ENCODE data around the gene MAP6. TPM values are rescaled to one million over a fixed set of nuclear protein-coding genes. Genes with fewer than 3 reads are reported as not detected.

The MAP6 gene
- total and polyA plus RNA-seq, 2 of the 13 experiments (the other 11 are each of a cell fraction or from before 2014, with no cell fraction given): 0.04 TPM; not detected in 1

DNA sequence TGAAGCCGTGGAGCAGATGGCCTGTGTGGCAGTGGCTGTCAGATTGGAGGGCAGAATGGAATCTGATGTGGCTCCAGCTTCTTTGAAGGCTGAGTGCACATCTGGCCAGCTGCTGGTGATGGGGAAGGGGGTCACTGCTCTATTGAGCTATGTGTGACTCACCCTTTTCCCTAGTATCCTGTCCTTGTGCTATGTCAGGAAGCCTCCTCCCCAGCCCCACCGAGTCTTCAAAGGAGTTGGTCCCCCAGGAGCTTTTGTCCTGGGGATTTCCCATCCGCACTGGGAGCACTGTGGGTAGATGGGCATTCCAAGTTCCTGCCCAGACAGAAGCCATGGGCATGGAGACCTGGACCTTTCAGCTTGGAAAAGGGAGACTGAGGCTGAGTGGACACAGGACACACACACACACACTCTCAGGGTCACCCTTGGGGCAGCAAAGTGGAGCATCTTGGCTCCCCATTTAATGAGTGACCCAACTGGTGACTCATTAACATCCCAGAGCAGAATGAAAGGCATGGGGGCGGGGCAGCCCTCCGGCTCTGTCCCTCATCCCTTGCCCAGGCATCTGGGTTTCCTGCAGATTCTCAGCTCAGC is 103.5 kb downstream of the MAP6 start (continued):
- TF ChIP-seq, protein P1, sequence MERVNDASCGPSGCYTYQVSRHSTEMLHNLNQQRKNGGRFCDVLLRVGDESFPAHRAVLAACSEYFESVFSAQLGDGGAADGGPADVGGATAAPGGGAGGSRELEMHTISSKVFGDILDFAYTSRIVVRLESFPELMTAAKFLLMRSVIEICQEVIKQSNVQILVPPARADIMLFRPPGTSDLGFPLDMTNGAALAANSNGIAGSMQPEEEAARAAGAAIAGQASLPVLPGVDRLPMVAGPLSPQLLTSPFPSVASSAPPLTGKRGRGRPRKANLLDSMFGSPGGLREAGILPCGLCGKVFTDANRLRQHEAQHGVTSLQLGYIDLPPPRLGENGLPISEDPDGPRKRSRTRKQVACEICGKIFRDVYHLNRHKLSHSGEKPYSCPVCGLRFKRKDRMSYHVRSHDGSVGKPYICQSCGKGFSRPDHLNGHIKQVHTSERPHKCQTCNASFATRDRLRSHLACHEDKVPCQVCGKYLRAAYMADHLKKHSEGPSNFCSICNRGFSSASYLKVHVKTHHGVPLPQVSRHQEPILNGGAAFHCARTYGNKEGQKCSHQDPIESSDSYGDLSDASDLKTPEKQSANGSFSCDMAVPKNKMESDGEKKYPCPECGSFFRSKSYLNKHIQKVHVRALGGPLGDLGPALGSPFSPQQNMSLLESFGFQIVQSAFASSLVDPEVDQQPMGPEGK (CRISPR knock-in tag; IDR thresholded peaks at IDR 0.05): peak; percentile 46; the same call in 1 of the 2 replicates
- peak; percentile 34; the same call in 1 of the 2 replicates for TF ChIP-seq SALL1 (CRISPR knock-in tag; IDR thresholded peaks at IDR 0.05)
- peak; percentile 49; the same call in 1 of the 2 replicates for TF ChIP-seq AKAP8 (CRISPR knock-in tag; IDR thresholded peaks at IDR 0.05)
- TF ChIP-seq SP5 (CRISPR knock-in tag; IDR thresholded peaks at IDR 0.05; ENCODE audit: borderline replicate concordance, low read depth): peak; percentile 85; the same call in 1 of the 2 replicates
- TF ChIP-seq TBX2 (CRISPR knock-in tag; IDR thresholded peaks at IDR 0.05; ENCODE audit: borderline replicate concordance): 0 out of 2 replicates have a peak, but pooled peaks have one; percentile 27
- TF ChIP-seq ZNF772 (CRISPR knock-in tag; IDR thresholded peaks at IDR 0.05): 0 out of 2 replicates have a peak, but pooled peaks have one; percentile 23
- TF ChIP-seq ZNF207 (IDR thresholded peaks at IDR 0.05; ENCODE audit: borderline replicate concordance): no peak
- TF ChIP-seq ZNF224 (CRISPR knock-in tag; IDR thresholded peaks at IDR 0.05): no peak
- no peak for TF ChIP-seq BORCS8-MEF2B (CRISPR knock-in tag; IDR thresholded peaks at IDR 0.05)
- 0 out of 2 replicates have a peak, but pooled peaks have one; percentile 23 for TF ChIP-seq ERF (CRISPR knock-in tag; IDR thresholded peaks at IDR 0.05)
- TF ChIP-seq NONO (IDR thresholded peaks at IDR 0.05): no peak
- TF ChIP-seq NONO (CRISPR knock-in tag; conservative IDR thresholded peaks at IDR 0.05): peak; percentile 53
- TF ChIP-seq MIER3 (CRISPR knock-in tag; IDR thresholded peaks at IDR 0.05; ENCODE audit: borderline replicate concordance): no peak
- TF ChIP-seq, protein P2, sequence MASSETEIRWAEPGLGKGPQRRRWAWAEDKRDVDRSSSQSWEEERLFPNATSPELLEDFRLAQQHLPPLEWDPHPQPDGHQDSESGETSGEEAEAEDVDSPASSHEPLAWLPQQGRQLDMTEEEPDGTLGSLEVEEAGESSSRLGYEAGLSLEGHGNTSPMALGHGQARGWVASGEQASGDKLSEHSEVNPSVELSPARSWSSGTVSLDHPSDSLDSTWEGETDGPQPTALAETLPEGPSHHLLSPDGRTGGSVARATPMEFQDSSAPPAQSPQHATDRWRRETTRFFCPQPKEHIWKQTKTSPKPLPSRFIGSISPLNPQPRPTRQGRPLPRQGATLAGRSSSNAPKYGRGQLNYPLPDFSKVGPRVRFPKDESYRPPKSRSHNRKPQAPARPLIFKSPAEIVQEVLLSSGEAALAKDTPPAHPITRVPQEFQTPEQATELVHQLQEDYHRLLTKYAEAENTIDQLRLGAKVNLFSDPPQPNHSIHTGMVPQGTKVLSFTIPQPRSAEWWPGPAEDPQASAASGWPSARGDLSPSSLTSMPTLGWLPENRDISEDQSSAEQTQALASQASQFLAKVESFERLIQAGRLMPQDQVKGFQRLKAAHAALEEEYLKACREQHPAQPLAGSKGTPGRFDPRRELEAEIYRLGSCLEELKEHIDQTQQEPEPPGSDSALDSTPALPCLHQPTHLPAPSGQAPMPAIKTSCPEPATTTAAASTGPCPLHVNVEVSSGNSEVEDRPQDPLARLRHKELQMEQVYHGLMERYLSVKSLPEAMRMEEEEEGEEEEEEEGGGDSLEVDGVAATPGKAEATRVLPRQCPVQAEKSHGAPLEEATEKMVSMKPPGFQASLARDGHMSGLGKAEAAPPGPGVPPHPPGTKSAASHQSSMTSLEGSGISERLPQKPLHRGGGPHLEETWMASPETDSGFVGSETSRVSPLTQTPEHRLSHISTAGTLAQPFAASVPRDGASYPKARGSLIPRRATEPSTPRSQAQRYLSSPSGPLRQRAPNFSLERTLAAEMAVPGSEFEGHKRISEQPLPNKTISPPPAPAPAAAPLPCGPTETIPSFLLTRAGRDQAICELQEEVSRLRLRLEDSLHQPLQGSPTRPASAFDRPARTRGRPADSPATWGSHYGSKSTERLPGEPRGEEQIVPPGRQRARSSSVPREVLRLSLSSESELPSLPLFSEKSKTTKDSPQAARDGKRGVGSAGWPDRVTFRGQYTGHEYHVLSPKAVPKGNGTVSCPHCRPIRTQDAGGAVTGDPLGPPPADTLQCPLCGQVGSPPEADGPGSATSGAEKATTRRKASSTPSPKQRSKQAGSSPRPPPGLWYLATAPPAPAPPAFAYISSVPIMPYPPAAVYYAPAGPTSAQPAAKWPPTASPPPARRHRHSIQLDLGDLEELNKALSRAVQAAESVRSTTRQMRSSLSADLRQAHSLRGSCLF (CRISPR knock-in tag; IDR thresholded peaks at IDR 0.05; ENCODE audit: borderline replicate concordance): no peak
- TF ChIP-seq ZBTB7B (CRISPR knock-in tag; IDR thresholded peaks at IDR 0.05): no peak
- TF ChIP-seq KDM2A (CRISPR knock-in tag; IDR thresholded peaks at IDR 0.05; ENCODE audit: borderline replicate concordance, low read depth): no peak
- no peak for TF ChIP-seq ZNF75D (CRISPR knock-in tag; IDR thresholded peaks at IDR 0.05; ENCODE audit: borderline replicate concordance)
- TF ChIP-seq, protein P3, sequence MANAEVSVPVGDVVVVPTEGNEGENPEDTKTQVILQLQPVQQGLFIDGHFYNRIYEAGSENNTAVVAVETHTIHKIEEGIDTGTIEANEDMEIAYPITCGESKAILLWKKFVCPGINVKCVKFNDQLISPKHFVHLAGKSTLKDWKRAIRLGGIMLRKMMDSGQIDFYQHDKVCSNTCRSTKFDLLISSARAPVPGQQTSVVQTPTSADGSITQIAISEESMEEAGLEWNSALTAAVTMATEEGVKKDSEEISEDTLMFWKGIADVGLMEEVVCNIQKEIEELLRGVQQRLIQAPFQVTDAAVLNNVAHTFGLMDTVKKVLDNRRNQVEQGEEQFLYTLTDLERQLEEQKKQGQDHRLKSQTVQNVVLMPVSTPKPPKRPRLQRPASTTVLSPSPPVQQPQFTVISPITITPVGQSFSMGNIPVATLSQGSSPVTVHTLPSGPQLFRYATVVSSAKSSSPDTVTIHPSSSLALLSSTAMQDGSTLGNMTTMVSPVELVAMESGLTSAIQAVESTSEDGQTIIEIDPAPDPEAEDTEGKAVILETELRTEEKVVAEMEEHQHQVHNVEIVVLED (CRISPR knock-in tag; IDR thresholded peaks at IDR 0.05; ENCODE audit: borderline replicate concordance): no peak
- peak; percentile 99 for TF ChIP-seq ZNF263 (CRISPR knock-in tag; IDR thresholded peaks at IDR 0.05)
- TF ChIP-seq JARID2 (CRISPR knock-in tag; IDR thresholded peaks at IDR 0.05; ENCODE audit: insufficient replicate concordance): no peak
- no peak for TF ChIP-seq GZF1 (CRISPR knock-in tag; IDR thresholded peaks at IDR 0.05)
- TF ChIP-seq ZNF569 (CRISPR knock-in tag; IDR thresholded peaks at IDR 0.05; ENCODE audit: borderline replicate concordance): no peak
- no peak for TF ChIP-seq ZNF619 (CRISPR knock-in tag; IDR thresholded peaks at IDR 0.05)
